Measurements from ENCODE around the gene CBX7.

Gene CBX7

GRCh38 chr22:39142088-39142680 lies 10.3 kb downstream of the CBX7 start:
- TF ChIP-seq GATA3 (IDR thresholded peaks at IDR 0.05; ENCODE audit: low read depth, low read length): no peak
- TF ChIP-seq GATA2 (IDR thresholded peaks at IDR 0.05; ENCODE audit: low read depth, low read length): no peak

- TF ChIP-seq GATA3 (IDR thresholded peaks at IDR 0.05; ENCODE audit: low read depth, low read length): no peak
- no peak for TF ChIP-seq GATA2 (IDR thresholded peaks at IDR 0.05; ENCODE audit: low read depth, low read length)
Measured at GRCh38 chr22:39139933-39140332, 12.5 kb downstream of the CBX7 start.

GRCh38 chr22:39138357-39138997 lies 14.0 kb downstream of the CBX7 start:
- TF ChIP-seq GATA3 (IDR thresholded peaks at IDR 0.05; ENCODE audit: low read depth, low read length): no peak

GRCh38 chr22:39136317-39136716 lies 16.2 kb downstream of the CBX7 start:
- no peak for TF ChIP-seq GATA3 (IDR thresholded peaks at IDR 0.05; ENCODE audit: low read depth, low read length)
- no peak for TF ChIP-seq GATA2 (IDR thresholded peaks at IDR 0.05; ENCODE audit: low read depth, low read length)

DNA sequence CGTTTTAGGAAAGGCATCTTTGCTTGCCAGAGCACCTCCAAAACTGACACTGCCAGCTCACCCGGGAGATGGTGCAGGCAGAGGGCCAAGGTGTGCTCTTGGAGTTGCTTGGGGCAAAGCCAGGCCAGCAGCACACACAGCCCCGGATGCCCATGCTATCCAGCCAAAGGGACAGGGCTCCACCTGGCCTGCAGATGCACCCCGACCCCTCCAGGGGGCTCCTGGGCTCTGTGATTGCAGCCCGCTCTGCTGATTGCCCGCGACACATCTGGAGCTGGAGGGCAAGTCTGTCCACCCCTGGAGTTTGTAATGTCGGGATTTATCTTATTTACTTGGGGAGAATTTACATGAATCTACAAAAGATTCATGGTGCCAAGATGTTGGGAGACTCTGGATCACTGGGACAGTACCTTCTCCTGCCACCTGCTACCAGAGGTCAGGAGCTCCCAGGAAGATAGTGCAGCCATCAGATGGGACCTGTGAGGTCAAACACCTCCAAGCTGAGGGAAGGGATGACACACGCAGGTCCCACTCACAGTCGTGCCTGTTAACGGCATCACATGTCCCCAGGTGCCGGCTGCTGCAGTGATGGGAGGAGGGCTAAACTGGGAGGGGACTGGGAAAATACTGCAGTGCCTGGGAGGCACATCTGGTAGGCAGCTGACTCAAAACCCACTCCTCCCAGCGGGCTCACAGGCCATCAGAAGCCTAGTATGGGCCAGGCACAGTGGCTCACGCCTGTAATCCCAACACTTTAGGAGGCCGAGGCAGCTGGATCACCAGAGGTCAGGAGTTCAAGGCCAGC lies 17.2 kb downstream of the CBX7 start:
- TF ChIP-seq GATA3 (IDR thresholded peaks at IDR 0.05; ENCODE audit: low read depth, low read length) (no peak), GATA2 (IDR thresholded peaks at IDR 0.05; ENCODE audit: low read depth, low read length) (no peak)

GRCh38 chr22:39134366-39135091 lies 18.0 kb downstream of the CBX7 start:
- TF ChIP-seq GATA3 (IDR thresholded peaks at IDR 0.05; ENCODE audit: low read depth, low read length) (no peak), GATA2 (IDR thresholded peaks at IDR 0.05; ENCODE audit: low read depth, low read length) (no peak)

DNA sequence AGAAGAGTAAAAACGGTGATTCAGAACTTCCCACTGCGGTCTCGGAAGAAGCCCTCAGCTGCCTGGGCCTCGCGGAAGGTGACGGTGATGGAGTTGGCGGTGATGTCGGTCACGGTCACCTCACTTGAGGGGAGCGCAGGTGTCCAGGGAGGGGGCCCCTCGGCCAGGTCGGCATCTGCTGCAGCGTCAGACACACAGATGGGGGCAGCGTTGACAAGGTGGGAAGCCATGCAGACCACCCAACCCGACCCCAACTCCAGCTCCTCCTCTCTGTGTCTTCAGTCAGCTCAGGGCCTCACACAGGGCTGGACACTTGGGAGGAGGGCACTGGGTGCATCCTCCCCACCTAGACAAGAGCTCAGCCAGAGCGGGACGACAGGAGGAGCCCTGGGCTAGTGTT lies 18.6 kb downstream of the CBX7 start:
- no peak for TF ChIP-seq GATA2 (IDR thresholded peaks at IDR 0.05; ENCODE audit: low read depth, low read length)
- TF ChIP-seq GATA3 (IDR thresholded peaks at IDR 0.05; ENCODE audit: low read depth, low read length): no peak

DNA sequence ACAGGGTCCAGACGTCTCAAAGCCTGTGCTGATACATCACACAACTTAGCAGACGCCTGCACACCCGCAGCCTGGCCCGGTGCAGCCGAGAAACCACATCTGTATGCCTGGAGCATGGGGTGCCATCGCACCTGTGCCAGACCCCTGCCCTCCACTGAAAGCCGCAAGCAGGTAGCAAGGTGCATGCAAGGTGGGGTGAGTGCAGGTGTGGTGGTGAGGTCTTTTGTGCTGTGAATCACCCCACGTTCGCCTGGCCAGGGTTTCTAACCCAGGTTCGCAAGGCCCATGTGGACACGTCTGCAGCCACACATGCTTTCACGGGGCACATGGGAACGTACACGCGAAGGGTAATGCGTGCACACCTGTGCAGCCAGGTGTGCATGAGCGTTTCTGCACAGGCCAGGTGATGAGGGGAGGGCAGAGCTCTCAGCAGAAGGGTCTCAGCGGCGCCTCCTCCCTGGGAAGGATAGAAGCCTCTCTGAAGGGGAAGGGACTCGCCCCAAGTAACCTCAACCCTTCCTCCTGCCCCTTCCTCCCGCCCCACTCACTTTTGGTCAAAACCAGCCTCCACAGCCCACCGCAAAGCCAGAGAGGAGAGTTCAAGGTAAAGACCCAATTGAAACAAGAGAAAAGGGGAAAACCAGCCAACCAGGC lies 19.5 kb downstream of the CBX7 start:
- no peak for TF ChIP-seq GATA3 (IDR thresholded peaks at IDR 0.05; ENCODE audit: low read depth, low read length)
- TF ChIP-seq GATA2 (IDR thresholded peaks at IDR 0.05; ENCODE audit: low read depth, low read length): no peak

GRCh38 chr22:39132281-39132680 lies 20.2 kb downstream of the CBX7 start:
- no peak for TF ChIP-seq GATA3 (IDR thresholded peaks at IDR 0.05; ENCODE audit: low read depth, low read length)
- TF ChIP-seq GATA2 (IDR thresholded peaks at IDR 0.05; ENCODE audit: low read depth, low read length): no peak

GRCh38 chr22:39130892-39131855 lies 21.3 kb downstream of the CBX7 start:
- TF ChIP-seq GATA2 (IDR thresholded peaks at IDR 0.05; ENCODE audit: low read depth, low read length): no peak

GRCh38 chr22:39130152-39130704 lies 22.3 kb downstream of the CBX7 start:
- TF ChIP-seq GATA3 (IDR thresholded peaks at IDR 0.05; ENCODE audit: low read depth, low read length) (no peak), GATA2 (IDR thresholded peaks at IDR 0.05; ENCODE audit: low read depth, low read length) (no peak)

- TF ChIP-seq GATA3 (IDR thresholded peaks at IDR 0.05; ENCODE audit: low read depth, low read length) (no peak), GATA2 (IDR thresholded peaks at IDR 0.05; ENCODE audit: low read depth, low read length) (no peak)
Measured at GRCh38 chr22:39129746-39130145, 22.7 kb downstream of the CBX7 start.

DNA sequence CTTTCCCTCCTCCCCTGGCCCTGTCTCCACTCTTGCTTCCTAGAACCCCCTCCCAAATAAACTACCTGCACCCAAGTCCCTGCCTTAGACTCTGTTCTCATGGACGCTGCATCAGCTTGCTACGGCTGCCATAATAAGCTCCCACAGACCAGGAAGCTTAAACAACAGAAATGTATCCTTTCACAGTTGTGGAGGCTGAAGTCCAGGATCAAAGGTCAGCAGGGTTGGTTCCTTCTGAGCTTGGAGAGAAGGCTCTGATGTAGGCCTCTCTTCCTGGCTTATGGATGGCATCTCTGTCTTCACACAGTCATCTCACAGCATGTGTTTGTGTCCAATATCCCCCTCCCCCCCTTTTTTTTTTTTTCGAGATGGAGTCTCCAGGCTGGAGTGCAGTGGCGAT lies 23.4 kb downstream of the CBX7 start:
- TF ChIP-seq GATA3 (IDR thresholded peaks at IDR 0.05; ENCODE audit: low read depth, low read length) (no peak), GATA2 (IDR thresholded peaks at IDR 0.05; ENCODE audit: low read depth, low read length) (no peak)

All from SH-SY5Y (cell line).